ENCODE results near the gene MAP3K5.

MAP3K5 gene

DNA sequence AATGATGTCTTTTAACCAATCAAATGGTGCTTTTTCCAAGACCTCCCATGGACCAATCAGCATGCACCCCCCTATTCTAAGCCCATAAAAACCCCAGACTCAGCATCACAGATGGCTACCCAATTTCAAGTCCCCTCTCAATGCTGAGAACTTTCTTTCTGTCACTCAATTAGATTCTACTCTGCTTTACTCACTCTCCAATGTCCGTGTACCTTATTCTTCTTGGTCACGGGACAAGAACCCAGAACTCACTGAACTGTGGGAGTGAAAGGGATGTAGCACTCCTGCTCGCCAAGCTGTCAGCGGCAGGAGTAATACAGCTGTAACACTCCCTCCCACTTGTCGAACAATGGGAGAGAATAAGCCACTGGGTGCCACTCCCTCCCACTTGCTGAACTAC lies 221.2 kb downstream of the MAP3K5 start:
- DNase-seq (ENCODE audit: low read depth): no peak

DNA sequence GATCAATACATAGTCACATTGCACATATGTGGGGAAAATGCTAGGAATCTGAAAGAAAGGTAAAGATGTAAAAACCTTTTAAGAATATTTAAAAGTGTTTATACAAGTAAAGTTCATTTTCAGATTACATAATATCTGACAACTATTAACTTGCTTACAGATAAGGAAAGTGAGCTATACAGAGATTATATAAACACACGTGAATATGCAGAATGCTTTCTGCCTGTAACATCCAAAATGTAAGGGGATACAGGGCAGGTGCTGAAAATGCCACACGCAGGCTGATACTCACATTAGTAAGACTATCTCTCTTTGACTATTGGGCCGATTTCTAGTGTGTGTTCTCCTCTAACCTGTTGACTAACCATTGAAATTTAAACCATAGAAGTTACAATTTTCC lies 224.1 kb downstream of the MAP3K5 start:
- DNase-seq (ENCODE audit: low read depth): no peak

DNA sequence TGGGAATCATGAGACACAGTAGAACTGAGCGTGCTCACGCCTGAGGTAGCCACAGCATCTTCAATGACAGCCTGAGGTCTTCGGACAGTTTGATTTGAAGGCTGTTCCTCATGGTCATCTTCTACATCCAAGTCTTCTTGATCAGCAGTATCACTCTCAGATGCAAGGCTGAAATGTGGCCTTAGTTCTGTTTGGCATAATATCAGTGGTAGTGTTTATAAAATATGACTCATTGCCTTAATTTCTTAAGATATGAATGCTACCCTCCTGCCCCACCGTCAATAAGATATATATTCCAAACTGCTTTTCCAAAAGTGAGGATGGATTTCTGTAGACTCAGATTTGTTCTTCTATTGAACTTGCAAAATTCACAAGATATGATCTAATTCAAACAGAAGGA lies 224.6 kb downstream of the MAP3K5 start:
- no peak for DNase-seq (ENCODE audit: low read depth)

DNA sequence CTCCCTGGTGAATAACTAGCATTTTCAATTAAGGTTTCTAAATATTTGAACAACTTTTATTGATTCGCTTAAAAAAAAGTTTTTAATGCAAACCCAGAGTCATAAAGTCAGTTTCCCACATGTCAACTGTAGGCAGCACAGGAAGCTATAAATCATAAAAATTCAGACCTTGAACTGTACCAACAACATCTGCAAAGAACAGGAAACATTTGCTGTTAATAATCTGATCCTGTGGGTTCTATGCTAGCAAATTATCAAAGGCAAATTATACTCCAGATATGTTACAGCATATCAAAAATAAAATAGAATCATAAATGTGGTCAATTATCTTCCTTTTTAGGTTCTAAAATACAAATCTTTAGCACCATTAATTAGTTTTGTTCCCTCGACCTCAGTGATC lies 225.4 kb downstream of the MAP3K5 start:
- no peak for DNase-seq (ENCODE audit: low read depth)

DNA sequence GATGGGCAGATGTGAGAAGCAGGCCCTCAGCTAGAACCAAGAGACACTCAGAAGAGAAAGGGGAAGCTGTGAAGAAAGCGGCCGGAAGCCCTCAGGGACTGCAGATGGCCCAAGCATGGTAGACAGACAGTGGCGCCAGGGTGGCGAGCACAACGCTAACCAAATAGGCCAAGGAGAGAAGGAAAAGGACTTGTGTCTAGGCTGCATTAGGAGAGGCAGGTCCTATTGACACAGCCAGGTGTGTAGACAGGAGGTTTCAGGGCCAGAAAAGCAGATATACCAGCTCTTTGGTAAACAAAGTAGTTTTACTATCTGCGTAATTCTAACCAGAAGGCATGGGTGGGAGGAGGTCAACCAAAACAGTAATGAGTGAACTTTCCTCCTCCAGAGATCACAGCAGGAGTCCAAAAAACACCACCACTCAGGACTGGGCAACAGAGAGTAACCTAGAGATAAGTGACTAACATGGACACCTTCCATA lies 226.2 kb downstream of the MAP3K5 start:
- no peak for DNase-seq (ENCODE audit: low read depth)

DNA sequence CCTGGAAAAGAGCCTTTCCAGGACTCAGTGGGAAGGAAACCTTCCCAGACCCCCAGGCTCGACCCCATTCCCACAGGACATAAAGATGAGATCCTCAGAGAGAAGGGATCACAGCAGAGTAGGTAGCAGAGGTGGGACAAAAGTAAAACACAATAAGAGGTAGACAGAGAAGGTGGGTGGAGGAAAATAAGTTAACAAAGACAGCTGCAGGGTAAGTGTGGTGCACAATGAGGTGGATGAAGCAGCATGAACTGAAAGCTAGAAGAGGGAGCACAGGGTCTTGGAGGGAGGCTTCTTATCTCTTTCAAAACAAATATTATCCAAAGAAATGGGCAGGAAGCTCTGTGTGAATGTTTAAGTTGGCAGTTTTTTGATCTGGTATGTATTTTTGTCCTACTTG lies 228.1 kb downstream of the MAP3K5 start:
- no peak for DNase-seq (ENCODE audit: low read depth)

DNA sequence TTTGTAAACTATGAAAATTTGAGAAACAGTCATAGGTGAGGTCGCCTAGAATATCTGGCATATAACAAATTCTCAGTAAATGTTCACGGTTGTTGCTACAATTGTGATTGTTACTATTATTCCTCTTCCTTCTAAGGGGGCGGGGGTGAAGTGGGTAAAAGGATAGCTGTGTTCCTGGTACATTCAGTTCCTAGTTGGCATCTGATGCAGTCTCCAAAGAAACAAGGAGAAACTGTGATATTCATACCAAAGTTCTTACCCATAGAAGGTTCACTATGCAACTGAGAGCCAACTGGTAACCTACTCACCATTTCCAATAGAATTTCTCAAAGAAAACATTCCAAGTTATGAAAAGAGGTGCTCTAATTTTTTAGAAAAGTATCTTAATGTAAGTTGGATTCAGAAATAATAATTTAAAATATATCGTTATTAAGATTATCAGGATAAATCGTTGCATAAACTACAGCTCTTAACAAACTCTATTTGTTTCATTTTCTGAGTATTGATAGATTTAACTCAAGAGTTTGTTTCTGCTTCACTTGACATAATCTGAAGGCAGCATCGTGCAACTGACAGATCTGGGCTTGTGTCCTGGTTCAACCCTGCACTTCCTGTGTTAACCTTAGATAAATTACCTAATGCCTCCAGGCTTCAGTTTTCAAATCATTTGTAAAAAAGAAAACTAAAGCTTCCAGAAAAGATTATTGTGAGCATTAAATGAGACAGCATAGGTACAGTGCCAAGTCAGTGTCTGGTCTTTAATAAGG lies 228.7 kb downstream of the MAP3K5 start:
- no peak for DNase-seq (ENCODE audit: low read depth)

DNA sequence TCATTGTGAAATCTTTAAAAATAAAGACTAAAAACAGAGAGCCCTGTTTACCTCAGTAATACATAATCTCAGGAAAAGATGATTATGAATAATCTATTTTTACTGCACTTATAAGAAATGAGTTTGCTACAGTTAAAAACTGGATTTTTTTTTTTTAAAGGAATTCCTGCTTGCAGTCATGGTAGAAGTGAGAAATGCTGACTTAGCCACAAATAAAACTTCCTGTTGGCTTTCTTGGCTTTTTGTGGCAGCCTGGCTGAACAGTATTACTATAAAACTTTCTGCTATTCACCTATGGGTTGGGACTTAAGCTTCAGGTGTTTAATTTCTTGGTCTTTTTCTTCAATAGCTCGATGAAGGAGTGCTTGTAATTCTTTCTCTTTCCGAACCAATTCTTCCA lies 230.1 kb downstream of the MAP3K5 start:
- DNase-seq (ENCODE audit: low read depth): no peak

DNA sequence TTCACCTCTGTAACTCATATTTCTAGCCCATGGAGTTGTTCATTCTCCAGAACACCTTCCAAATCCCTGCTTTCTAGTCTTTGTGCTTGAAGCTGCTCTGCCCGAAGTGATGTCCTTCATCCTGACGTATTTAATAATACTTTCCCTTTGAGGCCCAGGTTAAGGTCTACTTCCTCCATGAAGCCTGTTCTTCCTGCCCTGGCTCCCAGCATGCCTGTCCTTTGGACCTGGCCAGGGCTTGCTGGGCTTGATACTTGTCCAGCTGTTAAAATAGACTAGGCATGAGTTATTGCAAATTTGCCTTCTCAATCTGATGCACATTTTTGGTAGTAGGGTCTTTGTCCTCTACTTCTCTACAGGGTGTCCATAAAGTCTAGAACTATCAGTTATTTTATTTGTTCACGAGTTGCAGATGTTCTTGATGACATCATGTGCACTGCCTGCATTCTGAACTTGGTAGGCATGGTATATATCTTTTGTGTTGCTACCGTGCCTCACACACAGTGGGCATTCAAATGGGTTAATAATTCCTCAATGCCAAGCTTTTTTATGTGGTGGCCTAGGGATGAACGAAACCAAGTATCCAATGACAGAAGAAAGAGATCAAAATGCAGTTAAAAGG lies 239.0 kb downstream of the MAP3K5 start:
- no peak for DNase-seq (ENCODE audit: low read depth)

DNA sequence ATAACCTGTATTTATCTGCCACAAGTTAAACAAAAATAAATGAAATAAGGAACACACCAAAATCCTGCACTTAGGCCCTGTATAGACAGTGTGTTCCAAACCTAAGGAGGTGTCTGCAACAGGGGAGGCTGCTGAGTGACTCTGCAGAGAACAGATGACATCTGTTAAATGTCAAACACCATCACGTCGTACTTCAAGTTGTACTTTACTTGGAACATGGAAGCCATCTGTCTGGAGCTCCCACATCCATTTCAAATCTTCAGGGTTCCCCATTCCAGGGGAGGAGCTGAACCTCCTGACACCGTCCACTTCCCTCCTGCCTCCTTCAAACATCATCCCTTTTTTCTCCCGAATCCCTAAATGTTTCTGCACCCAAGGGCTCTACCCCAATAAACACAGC lies 240.2 kb downstream of the MAP3K5 start:
- no peak for DNase-seq (ENCODE audit: low read depth)

DNA sequence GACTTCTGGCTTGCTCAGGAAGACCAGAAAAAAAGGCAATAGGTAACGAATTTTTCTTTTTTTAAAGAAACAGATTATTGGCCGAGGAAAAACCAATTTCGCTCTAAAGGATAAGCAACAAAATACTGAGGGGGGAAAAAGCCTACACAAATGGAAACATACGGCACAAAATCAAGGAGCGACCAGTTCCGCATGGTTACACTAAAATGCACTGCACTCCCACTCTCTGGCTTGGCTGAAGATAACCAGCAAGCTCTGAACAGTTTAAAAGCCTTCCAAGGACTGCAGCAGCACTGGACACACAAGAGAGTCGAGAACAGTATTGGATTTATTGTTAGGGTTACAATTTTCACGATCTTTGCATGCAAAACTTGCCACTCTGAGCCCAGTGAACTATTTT lies 241.2 kb downstream of the MAP3K5 start:
- no peak for DNase-seq (ENCODE audit: low read depth)

DNA sequence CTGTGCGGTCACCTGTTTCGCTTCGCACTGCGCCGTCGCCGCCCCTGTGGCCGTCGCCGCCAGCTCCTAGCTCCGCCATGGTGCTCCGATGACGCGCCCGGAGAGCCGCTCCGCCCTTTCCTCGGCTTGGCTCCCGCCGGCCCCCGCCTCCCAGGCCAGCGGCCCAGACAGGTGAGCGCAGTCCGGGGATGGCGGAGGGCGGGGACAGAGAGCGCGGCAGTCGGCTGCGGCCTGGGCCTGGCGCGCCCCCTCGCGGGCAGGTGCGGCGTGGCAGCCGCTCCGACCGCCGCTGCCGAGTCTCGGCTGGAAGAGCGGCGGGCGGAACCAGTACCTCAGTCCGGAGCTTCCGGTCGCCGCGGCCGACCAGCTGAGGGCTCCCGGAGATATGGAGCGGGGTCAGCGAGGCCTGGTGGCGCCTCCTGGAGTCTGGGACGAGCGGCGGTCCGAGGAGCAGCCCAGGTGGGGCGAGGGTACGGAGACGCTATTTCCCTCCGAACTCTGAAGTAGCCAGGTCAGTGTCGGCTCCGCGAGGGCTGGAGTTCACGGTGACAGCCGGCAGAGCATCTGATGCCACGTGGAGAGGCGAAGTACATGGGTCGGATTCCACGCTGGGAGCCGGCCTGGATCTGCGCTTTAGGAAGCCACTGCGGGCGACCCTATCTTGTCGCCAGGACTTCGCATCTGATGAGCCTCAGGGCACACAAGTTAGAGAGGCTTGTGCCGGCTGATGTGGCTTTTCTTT lies 241.8 kb downstream of the MAP3K5 start, which contains the start of gene MAP7:
TSS of gene MAP7 (minus strand) at position 93 of the 742 bp plus-strand sequence. CDS start at position 79, 14 bp downstream.
- DNase-seq (ENCODE audit: low read depth): peak; percentile 37

DNA sequence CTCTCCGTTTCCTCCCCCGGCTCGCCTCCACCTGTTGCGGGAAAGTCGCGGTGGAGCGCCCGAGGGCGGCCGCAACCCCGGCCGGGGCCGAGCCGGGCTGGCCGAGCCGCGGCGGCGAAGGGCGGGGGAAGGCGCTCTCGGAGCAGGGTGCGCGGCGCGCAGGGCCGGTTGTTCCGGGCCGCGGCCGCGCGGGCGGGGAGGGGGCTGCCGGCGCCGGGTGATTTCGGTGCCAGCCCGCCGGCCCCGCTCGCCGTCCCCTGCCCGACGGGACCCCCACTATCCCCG lies 242.3 kb downstream of the MAP3K5 start:
- DNase-seq (ENCODE audit: low read depth): no peak

DNA sequence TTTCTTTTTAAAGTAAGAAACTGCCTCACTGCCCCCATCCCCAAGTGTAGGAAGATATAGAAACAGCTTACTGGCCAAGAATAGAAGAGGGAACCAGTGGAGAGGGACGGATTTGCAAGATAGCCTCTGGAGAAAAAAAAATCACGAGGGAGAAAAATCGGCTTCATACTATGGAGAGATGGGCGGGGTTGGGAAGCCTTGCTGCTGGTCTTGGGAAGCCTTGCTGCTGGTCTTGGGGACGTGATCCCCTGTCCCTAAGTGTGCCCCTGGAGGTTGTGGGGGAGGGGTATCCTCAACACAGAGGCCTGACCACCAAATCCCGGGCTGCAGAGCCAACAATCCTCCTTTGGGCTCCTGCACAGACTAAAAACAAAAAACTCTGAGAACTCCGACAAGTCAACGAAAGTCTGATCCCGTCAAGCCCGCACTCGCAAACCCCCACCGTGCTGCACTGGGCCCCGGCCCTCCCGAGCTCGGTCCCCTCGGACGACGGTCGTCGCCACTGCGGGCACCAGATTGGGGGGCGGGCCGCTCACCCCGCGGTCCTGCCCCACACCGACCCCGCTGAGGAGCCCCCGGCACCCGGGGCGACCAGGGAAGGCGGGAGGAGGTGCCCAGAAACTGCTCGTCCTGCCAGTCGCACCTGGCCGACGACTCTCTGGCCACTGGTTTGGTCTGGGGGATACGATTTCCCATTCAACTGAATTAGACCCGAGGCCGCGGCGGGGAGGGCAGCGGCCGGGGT lies 242.8 kb downstream of the MAP3K5 start:
- DNase-seq (ENCODE audit: low read depth): no peak

DNA sequence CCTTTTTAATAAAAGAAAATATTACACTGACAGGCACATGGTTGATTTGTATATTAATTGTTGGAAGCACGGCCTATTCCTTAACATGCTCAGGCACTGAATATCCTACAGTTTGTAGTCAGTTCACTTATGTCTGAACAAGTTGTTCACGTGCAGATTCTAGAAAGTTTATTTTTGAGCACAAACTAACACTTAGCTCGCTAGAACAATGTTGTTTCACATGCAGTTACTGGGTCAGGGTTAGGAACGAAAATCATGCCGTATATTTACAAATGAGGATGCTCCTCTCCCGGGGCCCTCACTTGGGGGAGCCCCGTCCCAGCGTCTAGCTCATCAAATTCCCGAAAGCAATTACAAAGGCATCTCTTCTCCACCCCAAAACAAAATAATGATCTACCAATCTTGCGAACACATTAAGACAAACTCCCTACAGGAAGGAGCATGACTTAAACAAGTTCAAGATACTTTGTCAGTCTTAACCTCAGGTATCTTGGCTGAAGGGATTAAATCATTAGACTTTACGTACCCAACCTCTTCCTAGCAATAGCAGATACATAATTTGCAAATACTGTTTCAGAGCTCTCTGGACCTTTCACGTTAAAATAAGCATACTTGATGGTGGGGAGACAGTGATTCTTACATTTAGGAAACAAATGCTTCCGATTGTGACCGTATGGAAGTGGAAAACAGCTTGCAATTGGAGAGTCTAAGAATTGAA lies 243.5 kb downstream of the MAP3K5 start:
- DNase-seq (ENCODE audit: low read depth): no peak

DNA sequence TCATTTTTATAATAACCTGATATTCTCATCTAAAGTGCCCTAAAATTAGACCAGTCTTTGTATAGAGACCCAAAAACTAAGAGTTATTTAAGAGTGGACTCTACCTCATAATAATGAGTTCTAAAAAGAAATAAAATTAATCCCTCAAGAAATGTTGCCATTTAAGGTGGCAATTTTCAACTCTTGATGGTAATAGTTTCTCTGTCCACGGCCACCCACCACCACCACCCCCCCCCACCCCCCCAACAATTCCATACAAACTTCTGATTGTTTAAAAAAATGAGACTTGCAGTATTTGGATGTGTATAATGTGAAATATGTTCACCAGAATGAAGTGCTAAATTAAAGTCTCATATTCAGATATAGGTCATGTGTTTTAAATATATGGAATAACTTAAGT lies 244.4 kb downstream of the MAP3K5 start:
- DNase-seq (ENCODE audit: low read depth): no peak

DNA sequence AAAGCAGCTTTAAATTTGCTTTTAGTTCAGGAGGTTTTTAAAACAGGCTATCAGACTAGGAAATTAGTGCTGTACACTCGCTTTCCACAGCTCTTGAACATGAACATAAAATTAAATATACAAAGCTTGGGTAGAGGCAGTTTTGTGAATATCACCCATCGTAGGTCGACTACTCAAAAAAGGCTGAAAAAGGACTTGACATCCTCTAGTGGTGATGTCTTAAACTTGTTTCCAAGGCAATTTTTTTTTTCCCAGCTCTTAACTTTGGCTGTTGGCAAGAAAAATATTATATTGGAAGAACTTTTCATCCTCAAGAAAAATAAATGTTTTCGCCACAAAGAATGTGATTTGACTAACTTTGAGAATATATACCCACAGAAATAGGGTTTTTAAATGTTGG lies 244.9 kb downstream of the MAP3K5 start:
- DNase-seq (ENCODE audit: low read depth): no peak

DNA sequence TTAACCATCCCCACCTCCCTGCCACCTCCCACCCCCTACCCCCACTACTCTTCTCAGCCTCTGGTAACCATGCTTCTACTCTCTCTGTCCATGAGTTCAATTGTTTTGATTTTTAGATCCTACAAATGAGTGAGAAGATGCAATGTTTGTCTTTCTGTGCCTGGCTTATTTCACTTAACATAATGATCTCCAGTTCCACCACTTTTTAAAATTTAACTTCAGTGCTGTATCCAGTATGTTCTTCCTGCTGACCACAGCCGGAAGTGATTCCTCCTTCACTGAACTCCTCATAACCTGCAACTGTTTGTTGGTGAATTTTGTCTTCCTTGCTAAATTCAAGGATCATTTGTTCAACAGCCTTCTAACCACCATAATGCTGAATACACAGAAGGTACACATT lies 245.9 kb downstream of the MAP3K5 start:
- DNase-seq (ENCODE audit: low read depth): no peak

DNA sequence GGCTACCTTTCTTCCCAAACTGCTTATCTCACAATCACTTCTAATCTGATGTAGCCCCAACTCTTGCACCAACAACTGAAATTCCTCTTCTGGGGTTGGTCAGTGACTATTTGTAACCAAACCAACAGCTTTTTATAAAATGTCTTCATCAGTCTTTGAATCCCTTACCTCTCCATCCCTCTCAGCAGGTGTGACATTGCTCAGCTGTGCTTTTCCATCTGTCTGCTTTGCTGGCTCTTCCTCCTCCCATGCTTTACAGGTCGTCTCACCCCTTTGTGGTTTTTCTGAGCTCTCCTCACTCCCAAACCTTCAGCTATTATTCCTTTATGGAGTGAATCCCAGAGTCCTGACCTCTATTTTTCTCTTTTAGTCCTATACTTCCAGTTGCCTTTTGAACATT lies 248.0 kb downstream of the MAP3K5 start:
- no peak for DNase-seq (ENCODE audit: low read depth)

DNA sequence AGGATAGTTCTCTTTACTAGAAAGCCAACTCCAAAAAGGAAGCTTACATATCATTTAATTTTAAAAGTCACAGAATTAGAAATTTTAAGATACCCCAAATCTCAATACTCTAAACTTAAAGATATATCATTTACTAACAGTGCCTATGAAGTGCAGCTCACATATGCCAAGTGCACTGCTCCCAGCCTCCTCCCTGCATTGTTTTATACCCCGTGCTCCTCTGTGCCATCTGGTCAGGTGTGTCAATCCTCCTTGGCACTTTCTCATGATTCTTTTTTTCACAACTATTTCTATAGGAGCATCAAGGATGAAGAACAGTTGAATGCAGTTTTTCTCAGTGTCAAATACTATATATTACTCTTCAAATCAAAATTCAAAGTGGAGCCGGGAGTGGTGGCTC lies 250.9 kb downstream of the MAP3K5 start:
- DNase-seq (ENCODE audit: low read depth): no peak

DNA sequence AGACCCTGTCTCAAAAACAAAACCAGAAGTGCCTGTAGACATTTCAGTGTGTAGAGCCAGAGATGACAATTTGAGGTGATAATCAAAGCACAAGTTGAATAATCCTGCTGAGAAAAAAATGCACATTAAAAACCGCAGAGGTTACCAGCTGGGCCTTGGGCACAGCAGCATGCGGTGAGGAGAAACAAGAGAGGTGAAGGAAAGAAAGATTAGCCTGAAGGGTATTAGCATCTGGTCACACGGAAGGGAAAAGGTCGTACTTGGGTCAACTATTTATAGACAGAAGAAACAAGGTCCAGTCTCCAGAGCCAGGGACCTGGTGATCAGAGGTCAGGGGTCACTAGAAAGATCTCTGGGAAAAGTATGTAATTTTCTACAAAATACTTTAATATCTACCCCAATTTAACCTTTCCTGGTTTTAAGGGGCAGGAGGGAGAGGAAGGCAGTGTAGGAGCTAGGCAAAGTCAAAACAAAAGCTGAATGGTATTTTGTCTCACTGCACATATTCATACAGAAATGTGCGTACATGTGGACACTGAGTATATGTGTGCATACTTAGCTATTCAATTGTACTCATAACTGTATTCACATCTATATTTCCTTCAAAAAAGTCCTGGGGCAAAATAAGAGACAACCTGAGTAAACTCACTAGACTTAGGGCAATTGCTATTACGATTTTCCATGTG lies 252.2 kb downstream of the MAP3K5 start:
- DNase-seq (ENCODE audit: low read depth): no peak
